ENCODE data around the gene ABCC4. TPM values are rescaled to one million over a fixed set of nuclear protein-coding genes. Genes with fewer than 3 reads are reported as not detected.

The ABCC4 gene
- total and polyA plus RNA-seq, 9 of the 15 experiments (the other 6 are each of a cell fraction or from before 2014, with no cell fraction given), result 9.4 to 46.1 (median 25.4) TPM

DNA sequence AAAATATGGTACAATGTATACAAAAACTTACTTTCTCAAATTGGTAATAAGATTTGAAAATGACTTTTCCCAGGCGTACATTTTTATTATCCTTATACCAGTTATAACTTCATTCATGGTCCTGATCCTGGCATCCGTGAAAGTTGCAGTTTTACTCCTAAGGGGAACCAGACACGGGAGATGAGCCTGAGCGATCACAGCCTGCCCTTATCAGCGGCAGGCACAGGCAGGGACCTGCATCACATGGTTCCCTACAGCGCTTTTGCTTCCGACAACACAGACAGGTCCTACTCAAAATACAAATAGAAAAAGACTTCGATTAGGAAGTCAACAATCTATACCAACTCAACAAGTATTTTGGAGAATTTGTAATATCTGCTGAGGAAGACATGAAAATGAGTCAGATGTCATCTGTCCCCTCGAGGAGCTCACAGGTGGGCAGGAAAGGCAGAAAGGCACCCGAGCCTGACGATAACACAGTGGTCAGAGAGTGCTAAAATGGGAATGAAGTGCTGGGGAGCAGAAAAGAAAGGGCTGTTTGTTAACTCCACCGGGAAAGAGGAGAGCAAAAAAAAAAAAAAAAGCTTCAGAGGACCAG is 93.4 kb downstream of the ABCC4 start (continued):
- TF ChIP-seq, protein P1, sequence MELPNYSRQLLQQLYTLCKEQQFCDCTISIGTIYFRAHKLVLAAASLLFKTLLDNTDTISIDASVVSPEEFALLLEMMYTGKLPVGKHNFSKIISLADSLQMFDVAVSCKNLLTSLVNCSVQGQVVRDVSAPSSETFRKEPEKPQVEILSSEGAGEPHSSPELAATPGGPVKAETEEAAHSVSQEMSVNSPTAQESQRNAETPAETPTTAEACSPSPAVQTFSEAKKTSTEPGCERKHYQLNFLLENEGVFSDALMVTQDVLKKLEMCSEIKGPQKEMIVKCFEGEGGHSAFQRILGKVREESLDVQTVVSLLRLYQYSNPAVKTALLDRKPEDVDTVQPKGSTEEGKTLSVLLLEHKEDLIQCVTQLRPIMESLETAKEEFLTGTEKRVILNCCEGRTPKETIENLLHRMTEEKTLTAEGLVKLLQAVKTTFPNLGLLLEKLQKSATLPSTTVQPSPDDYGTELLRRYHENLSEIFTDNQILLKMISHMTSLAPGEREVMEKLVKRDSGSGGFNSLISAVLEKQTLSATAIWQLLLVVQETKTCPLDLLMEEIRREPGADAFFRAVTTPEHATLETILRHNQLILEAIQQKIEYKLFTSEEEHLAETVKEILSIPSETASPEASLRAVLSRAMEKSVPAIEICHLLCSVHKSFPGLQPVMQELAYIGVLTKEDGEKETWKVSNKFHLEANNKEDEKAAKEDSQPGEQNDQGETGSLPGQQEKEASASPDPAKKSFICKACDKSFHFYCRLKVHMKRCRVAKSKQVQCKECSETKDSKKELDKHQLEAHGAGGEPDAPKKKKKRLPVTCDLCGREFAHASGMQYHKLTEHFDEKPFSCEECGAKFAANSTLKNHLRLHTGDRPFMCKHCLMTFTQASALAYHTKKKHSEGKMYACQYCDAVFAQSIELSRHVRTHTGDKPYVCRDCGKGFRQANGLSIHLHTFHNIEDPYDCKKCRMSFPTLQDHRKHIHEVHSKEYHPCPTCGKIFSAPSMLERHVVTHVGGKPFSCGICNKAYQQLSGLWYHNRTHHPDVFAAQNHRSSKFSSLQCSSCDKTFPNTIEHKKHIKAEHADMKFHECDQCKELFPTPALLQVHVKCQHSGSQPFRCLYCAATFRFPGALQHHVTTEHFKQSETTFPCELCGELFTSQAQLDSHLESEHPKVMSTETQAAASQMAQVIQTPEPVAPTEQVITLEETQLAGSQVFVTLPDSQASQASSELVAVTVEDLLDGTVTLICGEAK (IDR thresholded peaks at IDR 0.05), result no peak
- TF ChIP-seq, protein P1 (CRISPR knock-in tag; IDR thresholded peaks at IDR 0.05), result no peak
- TF ChIP-seq ZZZ3 (IDR thresholded peaks at IDR 0.05) (no peak), SRSF9 (IDR thresholded peaks at IDR 0.05; ENCODE audit: borderline replicate concordance, low read depth, low read length) (no peak), PRPF4 (IDR thresholded peaks at IDR 0.05; ENCODE audit: insufficient read depth, low read depth, low read length, poor library complexity, severe bottlenecking) (no peak), ZBED1 (IDR thresholded peaks at IDR 0.05) (no peak), FOXA3 (CRISPR knock-in tag; conservative IDR thresholded peaks at IDR 0.05 in 1 of 2, IDR thresholded peaks at IDR 0.05 in 1 of 2) (no peak), ZNF766 (CRISPR knock-in tag; conservative IDR thresholded peaks at IDR 0.05) (no peak), TEAD2 (tag; IDR thresholded peaks at IDR 0.05) (no peak), ZNF436 (CRISPR knock-in tag; IDR thresholded peaks at IDR 0.05) (no peak)
- TF ChIP-seq, protein P2, sequence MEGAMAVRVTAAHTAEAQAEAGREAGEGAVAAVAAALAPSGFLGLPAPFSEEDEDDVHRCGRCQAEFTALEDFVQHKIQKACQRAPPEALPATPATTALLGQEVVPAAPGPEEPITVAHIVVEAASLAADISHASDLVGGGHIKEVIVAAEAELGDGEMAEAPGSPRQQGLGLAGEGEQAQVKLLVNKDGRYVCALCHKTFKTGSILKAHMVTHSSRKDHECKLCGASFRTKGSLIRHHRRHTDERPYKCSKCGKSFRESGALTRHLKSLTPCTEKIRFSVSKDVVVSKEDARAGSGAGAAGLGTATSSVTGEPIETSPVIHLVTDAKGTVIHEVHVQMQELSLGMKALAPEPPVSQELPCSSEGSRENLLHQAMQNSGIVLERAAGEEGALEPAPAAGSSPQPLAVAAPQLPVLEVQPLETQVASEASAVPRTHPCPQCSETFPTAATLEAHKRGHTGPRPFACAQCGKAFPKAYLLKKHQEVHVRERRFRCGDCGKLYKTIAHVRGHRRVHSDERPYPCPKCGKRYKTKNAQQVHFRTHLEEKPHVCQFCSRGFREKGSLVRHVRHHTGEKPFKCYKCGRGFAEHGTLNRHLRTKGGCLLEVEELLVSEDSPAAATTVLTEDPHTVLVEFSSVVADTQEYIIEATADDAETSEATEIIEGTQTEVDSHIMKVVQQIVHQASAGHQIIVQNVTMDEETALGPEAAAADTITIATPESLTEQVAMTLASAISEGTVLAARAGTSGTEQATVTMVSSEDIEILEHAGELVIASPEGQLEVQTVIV (CRISPR knock-in tag; IDR thresholded peaks at IDR 0.05; ENCODE audit: borderline replicate concordance), result no peak
- TF ChIP-seq, protein P3, sequence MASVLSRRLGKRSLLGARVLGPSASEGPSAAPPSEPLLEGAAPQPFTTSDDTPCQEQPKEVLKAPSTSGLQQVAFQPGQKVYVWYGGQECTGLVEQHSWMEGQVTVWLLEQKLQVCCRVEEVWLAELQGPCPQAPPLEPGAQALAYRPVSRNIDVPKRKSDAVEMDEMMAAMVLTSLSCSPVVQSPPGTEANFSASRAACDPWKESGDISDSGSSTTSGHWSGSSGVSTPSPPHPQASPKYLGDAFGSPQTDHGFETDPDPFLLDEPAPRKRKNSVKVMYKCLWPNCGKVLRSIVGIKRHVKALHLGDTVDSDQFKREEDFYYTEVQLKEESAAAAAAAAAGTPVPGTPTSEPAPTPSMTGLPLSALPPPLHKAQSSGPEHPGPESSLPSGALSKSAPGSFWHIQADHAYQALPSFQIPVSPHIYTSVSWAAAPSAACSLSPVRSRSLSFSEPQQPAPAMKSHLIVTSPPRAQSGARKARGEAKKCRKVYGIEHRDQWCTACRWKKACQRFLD (CRISPR knock-in tag; IDR thresholded peaks at IDR 0.05), result no peak

Data from K562 (cell line).